GM12864 (cell line): Measurements from ENCODE around the gene AKR1A1.

Source experiments
- DNase-seq: peaks from one replicate; pipeline ENCODE4 v3.0.0-alpha.2; 2011; ENCODE audit warnings: low read depth
- H3K4me3 ChIP-seq: 2 replicates; pipeline ENCODE4 v1.5.1; 2011; ENCODE audit warnings: mild to moderate bottlenecking, low read depth, low read length, control low read depth
- CTCF ChIP-seq: IDR thresholded peaks from 2 replicates; pipeline ENCODE4 v1.5.1; 2011; ENCODE audit warnings: low read depth, mild to moderate bottlenecking, moderate library complexity, low read length, control low read depth, inconsistent platforms; ENCODE audit errors: missing control alignments

The AKR1A1 gene

GRCh38 chr1:45563843-45564242, 13.2 kb downstream of the AKR1A1 start:
- TF ChIP-seq CTCF, result no peak
- no peak for DNase-seq
- H3K4me3 ChIP-seq, result no peak overlapping the region

DNA sequence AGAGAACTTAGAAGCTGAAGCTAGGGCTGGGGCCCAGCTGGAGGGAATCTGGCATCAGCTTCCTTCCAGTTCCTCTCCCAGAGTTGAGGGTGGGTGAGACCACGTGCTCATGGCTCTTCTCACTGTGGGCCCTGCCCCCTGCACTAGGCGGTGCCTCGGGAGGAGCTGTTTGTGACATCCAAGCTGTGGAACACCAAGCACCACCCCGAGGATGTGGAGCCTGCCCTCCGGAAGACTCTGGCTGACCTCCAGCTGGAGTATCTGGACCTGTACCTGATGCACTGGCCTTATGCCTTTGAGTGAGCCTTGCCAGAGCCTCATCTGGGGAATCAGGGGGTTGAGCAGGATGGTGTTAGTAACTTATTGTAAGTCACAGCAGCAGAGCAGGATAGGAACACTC, 16.1 kb downstream of the AKR1A1 start:
- no peak for TF ChIP-seq CTCF
- no peak for DNase-seq
- H3K4me3 ChIP-seq, result no peak overlapping the region

DNA sequence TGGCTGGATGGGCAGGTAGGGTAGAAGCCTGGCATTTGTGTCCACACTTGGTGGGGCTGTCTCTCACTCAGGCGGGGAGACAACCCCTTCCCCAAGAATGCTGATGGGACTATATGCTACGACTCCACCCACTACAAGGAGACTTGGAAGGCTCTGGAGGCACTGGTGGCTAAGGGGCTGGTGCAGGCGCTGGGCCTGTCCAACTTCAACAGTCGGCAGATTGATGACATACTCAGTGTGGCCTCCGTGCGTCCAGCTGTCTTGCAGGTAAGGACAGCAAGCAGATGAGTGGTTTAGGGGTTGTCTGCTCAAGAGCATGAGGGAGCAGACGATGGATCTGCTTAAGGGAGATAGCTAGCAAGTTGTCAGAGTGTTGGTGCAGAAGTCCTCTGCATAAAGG, 17.3 kb downstream of the AKR1A1 start:
- TF ChIP-seq CTCF, result no peak
- H3K4me3 ChIP-seq, result no peak overlapping the region
- no peak for DNase-seq

GRCh38 chr1:45568421-45568820, 17.8 kb downstream of the AKR1A1 start:
- no peak for TF ChIP-seq CTCF
- no peak overlapping the region for H3K4me3 ChIP-seq
- no peak for DNase-seq

DNA sequence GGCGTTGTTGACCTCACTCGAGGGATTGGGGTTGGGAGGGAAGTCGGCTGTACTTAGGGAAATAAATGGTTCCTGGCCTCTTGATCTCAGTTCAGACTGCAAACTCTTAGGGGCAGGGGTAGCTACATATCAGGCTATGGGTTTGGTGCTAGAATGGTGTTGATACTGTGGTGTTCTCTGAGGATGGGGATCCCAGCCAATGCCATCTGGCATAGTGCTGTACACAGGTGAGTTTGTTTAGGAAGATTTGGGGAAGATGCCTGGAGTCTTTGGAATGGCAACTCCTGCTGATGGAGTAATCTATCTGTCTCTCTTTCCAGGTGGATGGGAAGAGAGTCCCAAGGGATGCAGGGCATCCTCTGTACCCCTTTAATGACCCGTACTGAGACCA, 18.9 kb downstream of the AKR1A1 start:
- H3K4me3 ChIP-seq, result no peak overlapping the region
- TF ChIP-seq CTCF, result no peak
- DNase-seq, result no peak

DNA sequence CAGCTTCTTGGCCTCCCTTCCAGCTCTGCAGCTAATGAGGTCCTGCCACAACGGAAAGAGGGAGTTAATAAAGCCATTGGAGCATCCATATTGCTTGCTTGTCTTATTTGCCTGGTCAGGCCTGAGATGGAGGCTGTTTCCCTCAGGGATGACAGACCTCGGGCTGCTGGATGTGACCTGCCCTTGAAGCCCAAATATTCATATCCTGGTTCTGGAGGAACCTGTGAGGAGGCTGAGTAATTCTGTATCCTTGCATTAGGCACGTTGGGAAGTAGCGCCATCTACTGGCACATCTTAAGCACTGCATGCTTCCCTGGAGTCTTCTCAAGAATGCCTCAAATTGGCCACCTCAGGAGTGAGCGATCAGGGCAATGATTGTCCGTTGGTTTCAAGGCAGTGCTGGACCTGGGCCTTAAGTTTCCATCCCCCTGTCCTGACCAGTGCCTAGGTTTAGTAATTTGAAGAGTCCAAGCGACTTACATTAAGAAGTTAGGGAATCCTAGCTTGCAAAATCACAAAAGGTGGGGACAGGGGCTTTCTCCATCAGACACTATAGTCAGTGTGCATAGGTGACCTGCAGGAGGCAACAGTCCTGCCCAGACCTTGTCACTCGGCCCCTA, 19.4 kb downstream of the AKR1A1 start:
- TF ChIP-seq CTCF, result peak; percentile 99
- DNase-seq, result peak; percentile 59

DNA sequence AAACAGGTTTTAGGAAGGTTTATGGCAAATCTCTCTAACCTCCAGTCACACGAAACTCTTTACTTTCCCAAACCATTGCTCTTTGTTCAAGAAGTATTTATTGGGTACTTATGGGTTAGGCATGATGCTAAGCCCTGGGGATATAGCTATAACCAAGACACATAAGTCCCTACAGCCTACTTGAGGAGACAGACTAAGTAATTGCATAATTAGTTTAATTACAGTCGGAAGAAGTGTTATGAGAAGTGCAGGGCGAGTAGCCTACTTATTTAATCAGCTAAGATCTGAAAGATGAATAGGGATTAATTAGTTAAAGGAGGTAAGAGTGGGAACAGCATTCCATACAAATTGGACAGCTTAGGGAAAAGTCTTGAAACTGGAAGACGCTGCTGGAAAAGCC, 20.0 kb downstream of the AKR1A1 start:
- DNase-seq, result no peak
- no peak overlapping the region for H3K4me3 ChIP-seq
- no peak for TF ChIP-seq CTCF

More for the DNA sequence above, 19.4 kb downstream of the AKR1A1 start:
- no peak overlapping the region for H3K4me3 ChIP-seq
